Thyroid gland (tissue), 4 donors: Measurements from ENCODE around the gene DNM3.

Experiments
- CTCF ChIP-seq, 6 experiments: fragments of 200-600 bp in 3 of 6; fragments of 450-650 bp in 3 of 6; sonication (generic) in 3 of 6; IDR thresholded peaks; one replicate each; pipeline ENCODE4 v1.5.1; 2016 to 2019; ENCODE audit warnings: antibody characterized with exemption in 6 of 6, mild to moderate bottlenecking in 2 of 6, inconsistent platforms in 1 of 6, moderate library complexity in 1 of 6
- POLR2A ChIP-seq, 2 donors: fragments of 450-650 bp; IDR thresholded peaks; one replicate each; pipeline ENCODE4 v1.6.1; 2017; ENCODE audit warnings: antibody characterized with exemption in 2 of 2, mild to moderate bottlenecking in 2 of 2, moderate library complexity in 1 of 2

GRCh38 chr1:172408958-172409357 lies 567.7 kb downstream of the DNM3 start:
- TF ChIP-seq CTCF (IDR thresholded peaks at IDR 0.05) (no peak), POLR2A (IDR thresholded peaks at IDR 0.05) (no peak)
